Tibial nerve (tissue), 4 donors: Measurements from ENCODE around the gene DCPS.

Experiments used
- CTCF ChIP-seq, 5 experiments: fragments of 200-600 bp in 3 of 5; fragments of 450-650 bp in 2 of 5; sonication (generic) in 3 of 5; IDR thresholded peaks; one replicate each; pipeline ENCODE4 v1.5.1; 2016 to 2019; ENCODE audit warnings: antibody characterized with exemption in 5 of 5, mild to moderate bottlenecking in 3 of 5, moderate library complexity in 2 of 5
- EP300 ChIP-seq, 2 donors: sonication (generic); formaldehyde crosslinking; IDR thresholded peaks; one replicate each; pipeline ENCODE4 v1.6.1; 2017; ENCODE audit warnings: antibody characterized with exemption in 2 of 2, mild to moderate bottlenecking in 1 of 2
- POLR2A ChIP-seq, 2 donors: fragments of 450-650 bp; IDR thresholded peaks; one replicate each; pipeline ENCODE4 v1.6.1; 2017; ENCODE audit warnings: antibody characterized with exemption in 2 of 2, mild to moderate bottlenecking in 2 of 2, moderate library complexity in 2 of 2

- TF ChIP-seq CTCF (IDR thresholded peaks at IDR 0.05) (no peak), POLR2A (IDR thresholded peaks at IDR 0.05) (no peak), EP300 (IDR thresholded peaks at IDR 0.05) (no peak)
Observed at GRCh38 chr11:126390272-126390867, 86.5 kb downstream of the DCPS start.
